Fibroblast of lung (primary cell): ENCODE results near the gene NTNG1.

ENCODE experiments used
- CTCF ChIP-seq, 2 donors: IDR thresholded peaks in 1 of 2; conservative IDR thresholded peaks in 1 of 2; 1 replicate in 1 of 2; 2 replicates in 1 of 2; pipeline ENCODE4 v1.5.1; 2011 to 2012; ENCODE audit warnings: low read length in 2 of 2, control low read depth in 1 of 2, inconsistent platforms in 1 of 2, low read depth in 1 of 2, mild to moderate bottlenecking in 1 of 2
- EZH2 ChIP-seq: IDR thresholded peaks from 2 replicates; pipeline ENCODE4 v1.5.1; 2012; ENCODE audit warnings: low read length, control low read depth, mild to moderate bottlenecking; ENCODE audit errors: missing control alignments

- TF ChIP-seq CTCF (conservative IDR thresholded peaks at IDR 0.05 in 1 of 2, IDR thresholded peaks at IDR 0.05 in 1 of 2; ENCODE audit: low read depth in 1 of 2, low read length in 2 of 2) (no peak), EZH2 (no peak)
Measured at GRCh38 chr1:107379826-107380225, 239.0 kb downstream of the NTNG1 start.
